ENCODE measurements around the gene PCK1. TPM values are rescaled to one million over a fixed set of nuclear protein-coding genes. Genes with fewer than 3 reads are reported as not detected.
A peak's percentile ranks its signal among the peaks of the same experiment; 100 is the strongest.

Gene PCK1
- total RNA-seq, 1 donor from 2014 or later = 6.3 TPM

- DNase-seq (ENCODE audit: low spot score) = no peak
Measured at GRCh38 chr20:57576002-57576401, 15.1 kb downstream of the PCK1 start.

DNA sequence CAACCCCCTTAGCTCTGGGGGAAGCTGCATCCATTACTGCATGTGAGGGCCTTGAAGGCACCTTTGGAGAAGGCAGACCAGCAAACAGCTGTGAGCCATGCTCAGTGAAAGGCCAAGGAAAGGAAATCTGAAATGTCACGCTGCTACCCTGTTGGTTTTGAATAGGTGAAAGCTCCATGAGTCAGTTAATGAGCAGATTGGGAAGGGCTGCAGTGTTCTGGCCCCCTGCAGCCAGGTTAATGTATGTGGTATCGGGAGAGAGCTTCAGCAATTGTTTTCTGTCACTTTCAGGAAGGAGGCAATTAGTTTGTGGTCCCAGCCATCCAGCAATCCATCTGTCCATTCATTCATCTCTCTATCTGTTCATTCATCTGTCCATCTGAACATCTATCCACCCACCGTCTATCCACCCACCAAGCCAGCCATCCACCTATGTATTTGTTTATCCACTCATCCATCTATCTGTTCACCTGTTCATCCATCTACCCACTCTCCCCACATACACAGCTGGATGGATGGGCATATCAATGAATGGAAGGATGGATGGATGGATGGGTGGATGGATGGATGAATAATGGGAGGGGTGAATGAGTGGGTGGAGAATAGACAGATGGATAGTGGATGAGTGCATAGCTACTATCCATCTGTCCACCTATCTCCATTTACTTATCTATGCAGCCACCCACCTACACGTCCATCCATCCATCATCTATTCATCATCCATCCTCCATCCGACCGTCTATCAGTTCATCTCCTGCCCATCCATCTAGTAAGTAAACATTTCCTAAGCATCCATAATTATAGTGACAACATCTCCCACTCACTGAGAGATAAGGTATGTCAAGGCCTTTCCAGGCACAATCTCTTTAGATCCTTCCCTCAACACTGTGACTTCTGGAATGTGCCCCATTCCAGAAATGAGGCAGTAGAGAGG lies 16.0 kb downstream of the PCK1 start:
- no peak for DNase-seq (ENCODE audit: low spot score)

DNA sequence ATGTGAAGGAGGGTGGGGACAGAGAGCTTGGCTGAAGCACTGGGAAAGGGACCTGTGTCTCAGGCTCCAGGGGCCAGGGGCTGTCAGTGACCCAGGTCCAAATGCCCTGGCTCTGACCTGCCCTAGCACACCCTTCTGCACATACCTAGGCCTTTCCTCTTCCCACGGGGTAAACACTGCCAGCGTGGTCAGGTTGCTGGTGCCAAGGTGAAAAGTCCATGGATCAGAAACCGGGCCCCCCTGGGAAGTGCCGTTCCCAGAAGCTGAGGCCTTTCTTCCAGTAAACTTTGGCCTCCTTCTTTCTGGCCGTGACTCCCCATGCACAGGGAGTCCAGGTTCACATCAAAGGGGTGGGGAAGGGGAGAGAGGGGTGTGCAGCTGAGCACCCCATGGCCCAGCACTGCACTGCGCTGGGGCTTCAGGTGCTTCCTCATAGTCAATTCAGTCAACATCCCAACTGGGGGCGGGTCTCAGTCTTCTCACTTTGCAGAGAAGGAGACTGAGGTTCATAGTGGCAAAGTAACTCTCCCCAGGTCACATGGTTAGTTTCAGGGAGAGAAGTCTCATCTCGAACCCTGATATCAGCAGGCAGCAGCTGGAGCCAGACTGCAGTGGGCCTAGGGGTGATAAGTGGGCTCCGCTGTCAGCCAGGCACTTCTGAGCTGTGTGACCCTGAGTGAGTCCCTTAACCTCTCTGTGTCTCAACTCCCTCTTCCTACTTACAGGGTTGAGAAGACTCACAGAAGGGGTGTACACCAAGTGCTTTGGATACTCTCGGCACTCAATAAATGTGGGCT lies 17.0 kb downstream of the PCK1 start:
- no peak for DNase-seq (ENCODE audit: low spot score)

- DNase-seq (ENCODE audit: low spot score) = no peak
Measured at GRCh38 chr20:57578476-57579165, 17.7 kb downstream of the PCK1 start.

GRCh38 chr20:57579331-57579897 lies 18.5 kb downstream of the PCK1 start:
- DNase-seq (ENCODE audit: low spot score) = no peak

DNA sequence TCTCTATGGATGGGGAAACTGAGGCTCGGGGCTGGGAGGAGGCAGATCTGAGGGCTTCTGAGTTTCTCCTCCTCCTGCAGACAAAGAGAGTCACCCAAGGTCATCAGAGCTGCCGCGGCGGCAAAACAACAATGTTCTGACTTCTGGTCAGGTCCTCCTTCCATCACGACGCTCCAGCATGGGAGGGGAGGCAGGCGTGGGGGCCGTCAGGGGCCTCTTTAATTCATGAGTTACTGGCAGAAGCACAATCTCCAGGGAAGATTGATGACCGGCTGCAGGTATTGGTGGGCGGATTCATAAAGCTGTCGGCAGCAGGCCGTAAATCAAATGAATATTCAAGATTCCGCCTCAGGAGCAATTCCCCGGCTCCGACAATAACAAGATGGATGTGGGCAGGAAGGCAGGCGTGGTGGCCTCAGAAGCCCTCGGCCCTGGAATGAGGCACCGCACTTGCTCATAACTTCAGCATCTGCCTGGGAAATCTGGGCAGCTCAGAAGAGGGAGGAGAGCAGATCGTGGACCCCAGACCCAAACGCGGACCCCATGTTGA lies 19.1 kb downstream of the PCK1 start:
- DNase-seq (ENCODE audit: low spot score) = peak; percentile 69

GRCh38 chr20:57580478-57581201 lies 19.7 kb downstream of the PCK1 start:
- DNase-seq (ENCODE audit: low spot score) = no peak

GRCh38 chr20:57581202-57582028 lies 20.5 kb downstream of the PCK1 start:
- DNase-seq (ENCODE audit: low spot score) = no peak

GRCh38 chr20:57582029-57582378 lies 21.1 kb downstream of the PCK1 start:
- no peak for DNase-seq (ENCODE audit: low spot score)

DNA sequence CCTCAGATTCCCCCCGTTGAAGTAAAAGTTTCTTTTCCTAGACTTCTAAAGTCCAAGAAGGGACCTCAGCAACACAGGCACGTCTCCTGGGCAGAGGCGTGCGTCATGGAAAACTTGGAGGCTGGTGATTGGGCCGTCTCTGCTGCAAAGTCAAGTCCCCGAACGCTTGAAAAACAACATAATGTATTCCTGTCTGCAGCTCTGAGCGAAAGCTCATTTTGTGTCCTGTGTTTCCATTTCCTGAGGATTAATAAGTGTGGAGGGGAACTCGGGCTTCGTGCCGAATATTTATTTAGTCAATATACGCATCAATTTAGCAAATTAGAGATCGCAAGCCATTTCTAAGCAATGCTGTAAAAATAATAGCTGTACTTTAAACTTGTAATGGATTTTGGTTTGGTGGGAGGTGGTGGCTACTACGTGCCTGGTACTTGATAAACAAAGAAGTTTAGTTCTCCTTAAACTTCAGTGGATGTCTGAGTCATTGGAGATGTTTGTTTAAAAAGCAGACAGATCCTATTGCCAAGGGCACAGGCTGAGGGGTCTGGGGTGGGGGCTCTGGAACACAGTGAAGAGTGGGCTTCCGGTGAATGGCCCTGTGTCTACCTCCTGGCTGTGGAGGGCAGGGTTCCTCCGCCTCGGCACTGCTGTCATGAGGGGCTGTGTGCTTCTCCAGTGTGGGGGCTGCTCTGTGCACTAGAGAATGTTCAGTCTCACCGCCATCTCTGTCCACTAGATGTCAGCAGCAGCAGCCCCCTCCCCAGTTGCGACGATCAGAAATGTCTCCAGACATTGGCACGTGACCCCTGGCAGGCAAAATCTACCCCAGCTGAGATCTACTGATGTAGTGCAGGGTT lies 21.8 kb downstream of the PCK1 start:
- DNase-seq (ENCODE audit: low spot score) = peak; percentile 26

- DNase-seq (ENCODE audit: low spot score) = no peak
Measured at GRCh38 chr20:57583289-57584257, 22.7 kb downstream of the PCK1 start.

GRCh38 chr20:57584768-57585461 lies 24.0 kb downstream of the PCK1 start:
- DNase-seq (ENCODE audit: low spot score) = no peak

DNA sequence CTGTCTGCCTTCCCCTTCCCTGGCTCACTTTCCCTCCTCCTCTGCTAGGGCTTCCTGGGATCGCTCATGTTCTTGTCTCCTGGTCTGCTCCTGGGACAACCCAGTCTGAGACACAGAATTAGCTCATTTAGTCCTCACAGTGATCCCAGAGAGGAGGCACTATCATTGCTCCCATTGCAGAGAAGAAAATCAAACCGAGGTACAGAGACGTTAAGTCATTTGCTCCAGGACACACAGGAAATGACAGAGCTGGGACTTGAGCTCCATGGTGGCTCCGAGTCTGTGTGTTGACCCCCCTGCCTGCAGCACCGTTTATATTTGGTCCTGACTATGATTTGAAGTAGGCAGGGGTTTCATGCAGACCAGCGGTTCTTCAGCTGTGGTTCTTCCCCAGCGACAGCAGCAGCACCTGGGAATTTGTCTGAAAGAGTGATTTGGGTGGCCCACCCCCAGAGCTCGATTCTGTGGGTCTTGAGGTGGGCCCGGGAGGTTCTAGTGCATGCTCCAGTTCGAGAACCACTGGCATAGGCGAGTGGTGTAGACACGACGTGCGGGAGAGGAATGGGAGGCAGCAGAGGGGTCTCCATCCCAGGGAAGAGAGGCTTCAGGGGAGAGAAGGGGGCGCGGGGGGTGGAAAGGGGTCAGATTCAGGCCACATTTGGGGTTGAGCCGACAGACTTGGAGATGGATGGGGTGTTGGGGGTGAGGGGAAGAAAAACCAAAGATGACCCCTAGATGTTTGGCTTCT lies 24.7 kb downstream of the PCK1 start:
- DNase-seq (ENCODE audit: low spot score) = no peak

- DNase-seq (ENCODE audit: low spot score) = no peak
Measured at GRCh38 chr20:57586370-57586793, 25.5 kb downstream of the PCK1 start.

- no peak for DNase-seq (ENCODE audit: low spot score)
Measured at GRCh38 chr20:57586943-57587277, 26.0 kb downstream of the PCK1 start.

- no peak for DNase-seq (ENCODE audit: low spot score)
Measured at GRCh38 chr20:57587278-57587988, 26.5 kb downstream of the PCK1 start.
